ENCODE measurements around the gene TIMP3. TPM values are rescaled to one million over a fixed set of nuclear protein-coding genes. Genes with fewer than 3 reads are reported as not detected.

TIMP3 gene
- polyA plus RNA-seq, 1 donor from 2014 or later = 0.72 TPM

DNA sequence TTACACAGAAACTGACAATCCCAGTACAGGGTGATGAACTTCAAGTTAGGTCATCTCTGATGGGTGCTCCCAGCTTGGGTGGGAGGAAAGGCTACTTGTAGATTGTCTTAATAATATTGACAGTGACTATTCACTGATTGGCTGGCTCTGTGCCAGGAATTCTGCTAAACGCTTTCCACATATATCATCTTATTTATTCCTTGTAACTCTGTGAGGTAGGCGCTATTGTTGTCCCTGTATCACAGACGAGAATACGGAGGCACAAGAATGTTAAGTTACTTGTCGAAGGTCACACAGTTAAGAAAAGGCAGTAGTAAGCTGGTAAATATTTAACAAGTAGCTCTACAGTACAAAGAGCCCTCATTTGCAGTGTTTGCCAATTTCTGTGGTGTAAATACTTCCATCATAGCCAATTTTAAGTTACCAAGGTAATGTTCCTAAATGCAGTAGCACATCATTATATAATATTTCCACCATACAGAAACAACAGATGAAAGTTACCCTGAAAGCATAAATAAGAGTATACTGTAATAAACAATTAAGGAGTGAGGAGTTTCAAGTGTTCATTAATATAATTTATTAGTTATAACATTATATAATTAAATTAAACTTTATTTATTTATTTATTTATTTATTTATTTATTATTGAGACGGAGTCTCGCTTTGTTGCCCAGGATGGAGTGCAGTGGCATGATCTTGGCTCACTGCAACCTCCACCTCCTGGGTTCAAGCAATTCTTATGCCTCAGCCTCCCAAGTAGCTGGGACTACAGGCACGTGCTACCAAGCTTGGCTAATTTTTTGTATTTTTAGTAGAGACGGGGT lies 11.5 kb upstream of the TIMP3 start:
- Histone ChIP-seq H4K20me1 (ENCODE audit: insufficient read depth) (no peaks in the 10 kb centered on the region), H3K9ac (ENCODE audit: low read length) (no peak overlapping the region), H3F3A (ENCODE audit: insufficient read depth, low read length, poor library complexity, severe bottlenecking) (no peaks in the 10 kb centered on the region), H3K9me3 (ENCODE audit: low read length) (no peaks in the 10 kb centered on the region), H2AFZ (ENCODE audit: low read depth, low read length) (no peak overlapping the region), H3K27me3 (ENCODE audit: insufficient read depth, low read depth, low read length) (no peaks in the 10 kb centered on the region), H3K4me2 (ENCODE audit: low read length) (no peak overlapping the region), H3K79me2 (replicated peaks; ENCODE audit: insufficient read depth, low read length) (no peaks in the 10 kb centered on the region), H3K36me3 (ENCODE audit: insufficient read depth, low read length) (no peaks in the 10 kb centered on the region), H3K9me2 (ENCODE audit: insufficient read depth, low read length) (no peaks in the 10 kb centered on the region), H3K27ac (ENCODE audit: low read length) (no peak overlapping the region), H3K4me3 (ENCODE audit: low read length) (no peak overlapping the region)
- no peak for TF ChIP-seq TAF1 (IDR thresholded peaks at IDR 0.05; ENCODE audit: low read depth)
- TF ChIP-seq, protein P1, sequence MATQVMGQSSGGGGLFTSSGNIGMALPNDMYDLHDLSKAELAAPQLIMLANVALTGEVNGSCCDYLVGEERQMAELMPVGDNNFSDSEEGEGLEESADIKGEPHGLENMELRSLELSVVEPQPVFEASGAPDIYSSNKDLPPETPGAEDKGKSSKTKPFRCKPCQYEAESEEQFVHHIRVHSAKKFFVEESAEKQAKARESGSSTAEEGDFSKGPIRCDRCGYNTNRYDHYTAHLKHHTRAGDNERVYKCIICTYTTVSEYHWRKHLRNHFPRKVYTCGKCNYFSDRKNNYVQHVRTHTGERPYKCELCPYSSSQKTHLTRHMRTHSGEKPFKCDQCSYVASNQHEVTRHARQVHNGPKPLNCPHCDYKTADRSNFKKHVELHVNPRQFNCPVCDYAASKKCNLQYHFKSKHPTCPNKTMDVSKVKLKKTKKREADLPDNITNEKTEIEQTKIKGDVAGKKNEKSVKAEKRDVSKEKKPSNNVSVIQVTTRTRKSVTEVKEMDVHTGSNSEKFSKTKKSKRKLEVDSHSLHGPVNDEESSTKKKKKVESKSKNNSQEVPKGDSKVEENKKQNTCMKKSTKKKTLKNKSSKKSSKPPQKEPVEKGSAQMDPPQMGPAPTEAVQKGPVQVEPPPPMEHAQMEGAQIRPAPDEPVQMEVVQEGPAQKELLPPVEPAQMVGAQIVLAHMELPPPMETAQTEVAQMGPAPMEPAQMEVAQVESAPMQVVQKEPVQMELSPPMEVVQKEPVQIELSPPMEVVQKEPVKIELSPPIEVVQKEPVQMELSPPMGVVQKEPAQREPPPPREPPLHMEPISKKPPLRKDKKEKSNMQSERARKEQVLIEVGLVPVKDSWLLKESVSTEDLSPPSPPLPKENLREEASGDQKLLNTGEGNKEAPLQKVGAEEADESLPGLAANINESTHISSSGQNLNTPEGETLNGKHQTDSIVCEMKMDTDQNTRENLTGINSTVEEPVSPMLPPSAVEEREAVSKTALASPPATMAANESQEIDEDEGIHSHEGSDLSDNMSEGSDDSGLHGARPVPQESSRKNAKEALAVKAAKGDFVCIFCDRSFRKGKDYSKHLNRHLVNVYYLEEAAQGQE (IDR thresholded peaks at IDR 0.05; ENCODE audit: borderline replicate concordance) = no peak
- TF ChIP-seq SMC3 (conservative IDR thresholded peaks at IDR 0.05; ENCODE audit: poor library complexity) = no peak
- TF ChIP-seq RAD21 (conservative IDR thresholded peaks at IDR 0.05) = no peak
- TF ChIP-seq, protein P2, sequence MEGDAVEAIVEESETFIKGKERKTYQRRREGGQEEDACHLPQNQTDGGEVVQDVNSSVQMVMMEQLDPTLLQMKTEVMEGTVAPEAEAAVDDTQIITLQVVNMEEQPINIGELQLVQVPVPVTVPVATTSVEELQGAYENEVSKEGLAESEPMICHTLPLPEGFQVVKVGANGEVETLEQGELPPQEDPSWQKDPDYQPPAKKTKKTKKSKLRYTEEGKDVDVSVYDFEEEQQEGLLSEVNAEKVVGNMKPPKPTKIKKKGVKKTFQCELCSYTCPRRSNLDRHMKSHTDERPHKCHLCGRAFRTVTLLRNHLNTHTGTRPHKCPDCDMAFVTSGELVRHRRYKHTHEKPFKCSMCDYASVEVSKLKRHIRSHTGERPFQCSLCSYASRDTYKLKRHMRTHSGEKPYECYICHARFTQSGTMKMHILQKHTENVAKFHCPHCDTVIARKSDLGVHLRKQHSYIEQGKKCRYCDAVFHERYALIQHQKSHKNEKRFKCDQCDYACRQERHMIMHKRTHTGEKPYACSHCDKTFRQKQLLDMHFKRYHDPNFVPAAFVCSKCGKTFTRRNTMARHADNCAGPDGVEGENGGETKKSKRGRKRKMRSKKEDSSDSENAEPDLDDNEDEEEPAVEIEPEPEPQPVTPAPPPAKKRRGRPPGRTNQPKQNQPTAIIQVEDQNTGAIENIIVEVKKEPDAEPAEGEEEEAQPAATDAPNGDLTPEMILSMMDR (IDR thresholded peaks at IDR 0.05; ENCODE audit: poor library complexity, severe bottlenecking) = no peak
- no peak for TF ChIP-seq POLR2AphosphoS5 (IDR thresholded peaks at IDR 0.05)
- no peak for TF ChIP-seq EZH2 (IDR thresholded peaks at IDR 0.05; ENCODE audit: borderline replicate concordance, insufficient read depth, low read length, poor library complexity, severe bottlenecking)
- no peak for TF ChIP-seq MXI1 (conservative IDR thresholded peaks at IDR 0.05; ENCODE audit: poor library complexity, severe bottlenecking)

DNA sequence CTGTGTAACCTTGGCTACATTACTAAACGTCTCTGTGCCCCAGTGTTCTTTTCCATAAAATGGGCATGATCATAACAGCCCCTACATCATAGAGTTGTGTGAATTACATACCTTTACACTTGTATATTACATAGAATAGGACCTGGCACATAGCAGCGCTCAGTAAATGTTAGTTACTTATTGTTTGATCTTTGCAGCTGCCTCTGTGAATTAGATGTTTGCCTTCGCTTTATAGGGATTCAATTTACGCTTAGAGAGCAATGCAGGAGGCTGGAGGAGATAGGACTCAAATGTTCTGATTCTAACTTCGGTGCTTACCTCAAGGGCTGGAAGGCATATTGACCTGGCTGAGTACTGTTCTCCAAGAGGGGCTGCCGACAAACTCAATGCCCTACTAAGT lies 10.4 kb upstream of the TIMP3 start:
- H3K9me3 ChIP-seq (ENCODE audit: low read length) = no peaks in the 10 kb centered on the region
- no peaks in the 10 kb centered on the region for H3K9me2 ChIP-seq (ENCODE audit: insufficient read depth, low read length)
- TF ChIP-seq RAD21 (conservative IDR thresholded peaks at IDR 0.05) = no peak
- TF ChIP-seq EZH2 (IDR thresholded peaks at IDR 0.05; ENCODE audit: borderline replicate concordance, insufficient read depth, low read length, poor library complexity, severe bottlenecking) = no peak
- TF ChIP-seq, protein P2 (IDR thresholded peaks at IDR 0.05; ENCODE audit: poor library complexity, severe bottlenecking) = no peak
- TF ChIP-seq, protein P1 (IDR thresholded peaks at IDR 0.05; ENCODE audit: borderline replicate concordance) = no peak
- TF ChIP-seq TAF1 (IDR thresholded peaks at IDR 0.05; ENCODE audit: low read depth) = no peak
- no peaks in the 10 kb centered on the region for H3K27me3 ChIP-seq (ENCODE audit: insufficient read depth, low read depth, low read length)
- H2AFZ ChIP-seq (ENCODE audit: low read depth, low read length) = no peak overlapping the region
- no peaks in the 10 kb centered on the region for H3K36me3 ChIP-seq (ENCODE audit: insufficient read depth, low read length)
- H3K9ac ChIP-seq (ENCODE audit: low read length) = no peak overlapping the region
- H4K20me1 ChIP-seq (ENCODE audit: insufficient read depth) = no peaks in the 10 kb centered on the region
- no peaks in the 10 kb centered on the region for H3K79me2 ChIP-seq (replicated peaks; ENCODE audit: insufficient read depth, low read length)
- no peak overlapping the region for H3K4me2 ChIP-seq (ENCODE audit: low read length)
- no peak overlapping the region for H3K4me3 ChIP-seq (ENCODE audit: low read length)
- H3K27ac ChIP-seq (ENCODE audit: low read length) = no peak overlapping the region
- H3F3A ChIP-seq (ENCODE audit: insufficient read depth, low read length, poor library complexity, severe bottlenecking) = no peaks in the 10 kb centered on the region
